A549 (cell line): Measurements from ENCODE around the gene P2RY13. TPM values are rescaled to one million over a fixed set of nuclear protein-coding genes. Genes with fewer than 3 reads are reported as not detected.

Source experiments
- ATAC-seq, 2 experiments: fragments of 200-7000 bp in 1 of 2; fragments of >200 bp in 1 of 2; cut with Nextera tagmentation in 1 of 2; cut with Tn5 transposase in 1 of 2; 3 replicates each; pipeline versions ENCODE4 v1.8.0 to v1.9.1; 2018 to 2020; ENCODE audit warnings: mild to moderate bottlenecking in 1 of 2, moderate library complexity in 1 of 2
- CTCF ChIA-PET: fragments of 300-600 bp; sonication (Branson Sonifier 250); formaldehyde crosslinking; extraction: SDS; loops from one replicate; lab custom pipeline; 2021; ENCODE audit warnings: antibody characterized with exemption, inconsistent platforms; lab: Yijun Ruan, JAX
- POLR2A ChIA-PET: fragments of 350-600 bp; formaldehyde crosslinking; extraction: SDS; loops from one replicate; lab custom pipeline; 2021; ENCODE audit warnings: antibody characterized with exemption, inconsistent platforms; lab: Yijun Ruan, JAX
- DNase-seq, 2 experiments: peaks; one replicate each; pipeline versions ENCODE4 v3.0.0 to v3.0.0-alpha.2; 2011 to 2016; ENCODE audit warnings: low read depth in 1 of 2, low spot score in 1 of 2
- FAIRE-seq: peaks from 2 replicates; lab custom pipeline; 2011; peaks lifted over from hg19 to GRCh38; lab: Jason Lieb, UNC
- H3K27ac ChIP-seq, 2 experiments: fragments of >200 bp; sonication (Bioruptor Twin); formaldehyde crosslinking; 3 replicates each; pipeline ENCODE4 v1.5.1; 2016 to 2017
- H3K4me1 ChIP-seq: fragments of >200 bp; sonication (Bioruptor Twin); formaldehyde crosslinking; 3 replicates; pipeline ENCODE4 v1.6.1; 2016
- H3K4me2 ChIP-seq: fragments of >200 bp; sonication (Bioruptor Twin); formaldehyde crosslinking; 3 replicates; pipeline ENCODE4 v1.6.1; 2016
- H3K4me3 ChIP-seq: fragments of >200 bp; sonication (Bioruptor Twin); formaldehyde crosslinking; 3 replicates; pipeline ENCODE4 v1.5.1; 2016
- H3K9me3 ChIP-seq: fragments of >200 bp; sonication (Bioruptor Twin); formaldehyde crosslinking; 3 replicates; pipeline ENCODE4 v1.6.1; 2016
- ATOH8 ChIP-seq: fragments of 250-450 bp; sonication (Bioruptor Pico); IDR thresholded peaks from 2 replicates; pipeline ENCODE4 v1.5.0; 2020; ENCODE audit warnings: low read depth, mild to moderate bottlenecking, moderate library complexity
- CEBPB ChIP-seq, 2 experiments: fragments of >200 bp in 1 of 2; sonication (Bioruptor Twin) in 1 of 2; formaldehyde crosslinking in 1 of 2; IDR thresholded peaks; 2 replicates each; pipeline ENCODE4 v1.6.1; 2012 to 2016
- CTCF ChIP-seq: fragments of >200 bp; sonication (Bioruptor Twin); formaldehyde crosslinking; IDR thresholded peaks from 3 replicates; pipeline ENCODE4 v1.5.1; 2016
- EP300 ChIP-seq, 2 experiments: fragments of >200 bp; sonication (Bioruptor Twin); formaldehyde crosslinking; IDR thresholded peaks; 2 replicates in 1 of 2; 3 replicates in 1 of 2; pipeline ENCODE4 v1.6.1; 2016 to 2017
- FOSB ChIP-seq: fragments of 250-450 bp; sonication (Bioruptor Pico); IDR thresholded peaks from 2 replicates; pipeline ENCODE4 v1.5.0; 2020; ENCODE audit warnings: mild to moderate bottlenecking, moderate library complexity
- FOSL2 ChIP-seq, 2 experiments: fragments of 450-650 bp in 1 of 2; fragments of >200 bp in 1 of 2; sonication (Bioruptor Twin) in 1 of 2; formaldehyde crosslinking; IDR thresholded peaks; 2 replicates each; pipeline versions ENCODE4 v1.5.0 to v1.6.1; 2016 to 2020; ENCODE audit warnings: mild to moderate bottlenecking in 1 of 2, moderate library complexity in 1 of 2
- FOXS1 ChIP-seq: fragments of 250-450 bp; sonication (Bioruptor Pico); IDR thresholded peaks from 2 replicates; pipeline ENCODE4 v1.5.0; 2020; ENCODE audit warnings: mild to moderate bottlenecking, moderate library complexity
- GATA3 ChIP-seq: IDR thresholded peaks from 2 replicates; pipeline ENCODE4 v1.6.1; 2012; ENCODE audit warnings: borderline replicate concordance
- HEYL ChIP-seq: fragments of 250-450 bp; sonication (Bioruptor Pico); IDR thresholded peaks from 2 replicates; pipeline ENCODE4 v1.8.0; 2021; ENCODE audit warnings: mild to moderate bottlenecking, moderate library complexity
- HOXA7 ChIP-seq: fragments of 250-450 bp; sonication (Bioruptor Pico); IDR thresholded peaks from 2 replicates; pipeline ENCODE4 v1.5.0; 2020; ENCODE audit warnings: mild to moderate bottlenecking, moderate library complexity
- HOXB13 ChIP-seq: fragments of 250-450 bp; sonication (Bioruptor Pico); IDR thresholded peaks from 2 replicates; pipeline ENCODE4 v1.5.0; 2020; ENCODE audit warnings: low read depth, mild to moderate bottlenecking, moderate library complexity
- JUNB ChIP-seq: fragments of >200 bp; sonication (Bioruptor Twin); formaldehyde crosslinking; IDR thresholded peaks from 2 replicates; pipeline ENCODE4 v1.6.1; 2016
- MAFK ChIP-seq: fragments of 450-650 bp; IDR thresholded peaks from 2 replicates; pipeline ENCODE4 v1.6.1; 2014; ENCODE audit not compliant: partially characterized antibody
- NR3C1 ChIP-seq: fragments of >200 bp; sonication (Bioruptor Twin); formaldehyde crosslinking; IDR thresholded peaks from 3 replicates; pipeline ENCODE4 v1.6.1; 2017
- PBX3 ChIP-seq: IDR thresholded peaks from 2 replicates; pipeline ENCODE4 v1.6.1; 2012
- PHF8 ChIP-seq: fragments of 200-600 bp; sonication (generic); IDR thresholded peaks from 2 replicates; pipeline ENCODE4 v1.6.1; 2016; ENCODE audit warnings: low read depth, mild to moderate bottlenecking, antibody characterized with exemption, moderate library complexity, borderline replicate concordance
- POLR2A ChIP-seq: IDR thresholded peaks from 2 replicates; pipeline ENCODE4 v1.6.1; 2012; ENCODE audit warnings: mild to moderate bottlenecking, low read length
- POLR2AphosphoS2 ChIP-seq: conservative IDR thresholded peaks from 2 replicates; pipeline ENCODE4 v1.6.1; 2012; ENCODE audit warnings: low read length, improper control_type of control experiment, inconsistent platforms
- RCOR1 ChIP-seq: fragments of 150-350 bp; IDR thresholded peaks from 2 replicates; pipeline ENCODE4 v1.6.1; 2014; ENCODE audit warnings: antibody characterized with exemption, low read length, low read depth
- REST ChIP-seq: fragments of 200-600 bp; sonication (generic); IDR thresholded peaks from 2 replicates; pipeline ENCODE4 v1.6.1; 2016; ENCODE audit warnings: antibody characterized with exemption, mild to moderate bottlenecking, moderate library complexity
- RNF2 ChIP-seq: fragments of 200-600 bp; sonication (generic); IDR thresholded peaks from 2 replicates; pipeline ENCODE4 v1.6.1; 2016; ENCODE audit warnings: low read depth, mild to moderate bottlenecking, antibody characterized with exemption, moderate library complexity, borderline replicate concordance
- SREBF2 ChIP-seq: fragments of 450-650 bp; IDR thresholded peaks from 2 replicates; pipeline ENCODE4 v1.6.1; 2014; ENCODE audit warnings: mild to moderate bottlenecking, moderate library complexity
- TP53 ChIP-seq: fragments of 250-450 bp; sonication (Bioruptor Pico); IDR thresholded peaks from 2 replicates; pipeline ENCODE4 v1.5.0; 2021; ENCODE audit warnings: mild to moderate bottlenecking, moderate library complexity
- USF2 ChIP-seq: fragments of 450-650 bp; IDR thresholded peaks from 2 replicates; pipeline ENCODE4 v1.6.1; 2014; ENCODE audit warnings: antibody characterized with exemption
- ZFP36 ChIP-seq: fragments of 450-650 bp; IDR thresholded peaks from 2 replicates; pipeline ENCODE4 v1.6.1; 2014; ENCODE audit warnings: borderline replicate concordance; ENCODE audit not compliant: partially characterized antibody
- ZNF302 ChIP-seq: fragments of 250-450 bp; sonication (Bioruptor Pico); IDR thresholded peaks from 2 replicates; pipeline ENCODE4 v1.9.0; 2021; ENCODE audit warnings: inconsistent platforms, mild to moderate bottlenecking, moderate library complexity
- WGBS: methylation state at CpG from one replicate; pipeline ENCODE4 v1.1.6; 2017; ENCODE audit errors: missing lambda C conversion rate; 5-methylcytosine and 5-hydroxymethylcytosine counted together
- polyA plus RNA-seq, 4 experiments: library from polyadenylated mRNA; depleted of rRNA in 3 of 4; stranded (reverse); fragments of >200 nt; fragmentation: RNase III in 1 of 4; extraction: RNeasy Plus Mini Kit Qiagen cat#74134 plus additional on column Dnase treatment in 1 of 4; gene quantifications; 2 replicates in 3 of 4; 3 replicates in 1 of 4; pipeline ENCODE4 v1.2.3, GENCODE V29; 2011 to 2017

The P2RY13 gene
- polyA plus RNA-seq, 2 of the 4 experiments (the other 2 are of a cell fraction) = not detected

- DNase-seq (no peak), FAIRE-seq (no peak), ATAC-seq (no peak)
- 70% methylated on average over 2 of the region's 2 CpGs for WGBS
- POLR2A ChIA-PET = no interaction called here
- H3K4me1 ChIP-seq = no peaks in the 10 kb centered on the region
- CTCF ChIA-PET = interaction anchor here (0.7 to 2.6 kb wide), 3 partner anchors 10 to 22 kb away, joined by 3 to 7 read pairs (median 3); no protein-coding TSS in a partner anchor
- H3K4me2 ChIP-seq = no peak overlapping the region
- no peaks in the 10 kb centered on the region for H3K9me3 ChIP-seq
- no peak overlapping the region for H3K27ac ChIP-seq
- TF ChIP-seq HEYL (CRISPR knock-in tag) (no peak), PBX3 (no peak), PHF8 (no peak), POLR2AphosphoS2 (no peak), ATOH8 (CRISPR knock-in tag) (no peak), REST (no peak), TP53 (CRISPR knock-in tag) (no peak), MAFK (no peak), RCOR1 (no peak), CEBPB (IDR thresholded peaks at IDR 0.05) (no peak), FOSB (CRISPR knock-in tag) (no peak), CTCF (no peak), HOXA7 (CRISPR knock-in tag) (no peak), RNF2 (no peak)
- H3K4me3 ChIP-seq = no peak overlapping the region
Measured at GRCh38 chr3:151297429-151297828, 31.9 kb downstream of the P2RY13 start.

- DNase-seq = no peak
- H3K4me3 ChIP-seq = no peak overlapping the region
- H3K4me1 ChIP-seq = no peaks in the 10 kb centered on the region
- ChIA-PET POLR2A (no interaction called here), CTCF (interaction anchor here (1.0 to 1.1 kb wide), 2 partner anchors 9 to 31 kb away, joined by 3 read pairs; no protein-coding TSS in a partner anchor)
- no peak for ATAC-seq
- TF ChIP-seq HOXA7 (CRISPR knock-in tag) (no peak), CTCF (no peak), EP300 (IDR thresholded peaks at IDR 0.05) (no peak), GATA3 (no peak), FOXS1 (CRISPR knock-in tag) (no peak), ZNF302 (CRISPR knock-in tag) (no peak), ZFP36 (no peak), PHF8 (no peak), NR3C1 (no peak), JUNB (no peak), FOSL2 (IDR thresholded peaks at IDR 0.05) (no peak), FOSL2 (CRISPR knock-in tag; IDR thresholded peaks at IDR 0.05) (no peak), POLR2A (no peak), USF2 (no peak), HOXB13 (no peak), SREBF2 (no peak)
- no peak for FAIRE-seq
- no peak overlapping the region for H3K27ac ChIP-seq
- WGBS = 94% methylated on average over 3 of the region's 3 CpGs
- H3K4me2 ChIP-seq = no peak overlapping the region
- H3K9me3 ChIP-seq = no peaks in the 10 kb centered on the region
Measured at GRCh38 chr3:151296226-151296625, 33.1 kb downstream of the P2RY13 start.
